ENCODE data around the gene TYK2. TPM values are rescaled to one million over a fixed set of nuclear protein-coding genes. Genes with fewer than 3 reads are reported as not detected.
"Not testable (repeated sequence)": the region's sequence is repeated elsewhere in the genome, so short reads cannot be mapped to it uniquely, and the experiment has no call there.

Gene TYK2
- total RNA-seq, 1 donor from 2014 or later: 115 TPM

DNA sequence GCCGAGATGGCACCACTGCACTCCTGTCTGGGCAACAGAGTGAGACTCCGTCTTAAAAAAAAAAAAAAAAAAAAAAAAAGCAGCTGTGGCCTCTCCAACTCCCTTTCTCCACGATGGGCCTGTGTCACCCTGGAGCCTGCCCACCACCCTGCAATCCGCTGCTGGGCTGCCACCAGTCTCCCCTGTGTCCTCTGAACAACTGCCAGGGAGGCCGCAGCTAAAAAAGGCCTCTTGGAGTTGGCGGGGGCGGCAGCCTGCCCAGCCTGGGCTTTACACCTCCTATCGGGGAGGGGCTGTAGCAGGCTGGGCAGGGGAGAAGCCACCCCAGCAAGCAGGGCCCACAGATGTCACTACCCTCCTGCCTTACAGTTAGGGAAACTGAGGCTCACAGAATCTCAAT lies 19.5 kb upstream of the TYK2 start:
- H3K9me3 ChIP-seq: no peaks in the 10 kb centered on the region
- DNase-seq (ENCODE audit: extremely low spot score in 2 of 2): no peak
- no peaks in the 10 kb centered on the region for H3K27me3 ChIP-seq
- H3K4me3 ChIP-seq: no peak overlapping the region
- intact Hi-C loops (cut with DNase I): loop anchor here (5.0 kb wide), 1 partner anchor 167 kb away; the partner anchor contains the start of genes CDKN2D and KRI1
- H3K4me1 ChIP-seq: peaks cover 49% of the 10 kb centered on the region
- no peak overlapping the region for H3K27ac ChIP-seq
- H3K36me3 ChIP-seq: peaks cover 0 to 8% of the 10 kb centered on the region in 2 donors
- TF ChIP-seq POLR2A (IDR thresholded peaks at IDR 0.05): no peak
- TF ChIP-seq, protein P1, sequence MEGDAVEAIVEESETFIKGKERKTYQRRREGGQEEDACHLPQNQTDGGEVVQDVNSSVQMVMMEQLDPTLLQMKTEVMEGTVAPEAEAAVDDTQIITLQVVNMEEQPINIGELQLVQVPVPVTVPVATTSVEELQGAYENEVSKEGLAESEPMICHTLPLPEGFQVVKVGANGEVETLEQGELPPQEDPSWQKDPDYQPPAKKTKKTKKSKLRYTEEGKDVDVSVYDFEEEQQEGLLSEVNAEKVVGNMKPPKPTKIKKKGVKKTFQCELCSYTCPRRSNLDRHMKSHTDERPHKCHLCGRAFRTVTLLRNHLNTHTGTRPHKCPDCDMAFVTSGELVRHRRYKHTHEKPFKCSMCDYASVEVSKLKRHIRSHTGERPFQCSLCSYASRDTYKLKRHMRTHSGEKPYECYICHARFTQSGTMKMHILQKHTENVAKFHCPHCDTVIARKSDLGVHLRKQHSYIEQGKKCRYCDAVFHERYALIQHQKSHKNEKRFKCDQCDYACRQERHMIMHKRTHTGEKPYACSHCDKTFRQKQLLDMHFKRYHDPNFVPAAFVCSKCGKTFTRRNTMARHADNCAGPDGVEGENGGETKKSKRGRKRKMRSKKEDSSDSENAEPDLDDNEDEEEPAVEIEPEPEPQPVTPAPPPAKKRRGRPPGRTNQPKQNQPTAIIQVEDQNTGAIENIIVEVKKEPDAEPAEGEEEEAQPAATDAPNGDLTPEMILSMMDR (IDR thresholded peaks at IDR 0.05): no peak

DNA sequence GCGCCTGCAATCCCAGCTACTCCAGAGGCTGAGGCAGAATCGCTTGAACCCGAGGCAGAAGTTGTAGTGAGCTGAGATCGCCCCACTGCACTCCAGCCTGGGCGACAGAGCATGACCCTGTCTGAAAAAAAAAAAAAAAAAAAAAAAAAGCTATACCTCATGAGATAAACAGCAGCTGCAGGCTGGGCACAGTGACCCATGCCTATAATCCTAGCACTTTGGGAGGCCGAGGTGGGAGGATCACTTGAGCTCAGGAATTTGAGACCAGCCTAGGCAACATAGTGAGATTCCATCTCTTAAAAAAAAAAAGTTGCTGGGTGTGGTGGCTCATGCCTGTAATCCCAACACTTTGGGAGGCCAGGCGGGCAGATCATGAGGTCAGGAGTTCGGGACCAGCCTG lies 19.0 kb upstream of the TYK2 start:
- Histone ChIP-seq H3K4me1 (peaks cover 43% of the 10 kb centered on the region), H3K36me3 (peaks cover 0 to 13% of the 10 kb centered on the region in 2 donors)
- H3K27me3 ChIP-seq; DNase-seq (ENCODE audit: extremely low spot score in 2 of 2); H3K27ac ChIP-seq; H3K9me3 ChIP-seq; intact Hi-C loops (cut with DNase I); H3K4me3 ChIP-seq: not testable (repeated sequence)

DNA sequence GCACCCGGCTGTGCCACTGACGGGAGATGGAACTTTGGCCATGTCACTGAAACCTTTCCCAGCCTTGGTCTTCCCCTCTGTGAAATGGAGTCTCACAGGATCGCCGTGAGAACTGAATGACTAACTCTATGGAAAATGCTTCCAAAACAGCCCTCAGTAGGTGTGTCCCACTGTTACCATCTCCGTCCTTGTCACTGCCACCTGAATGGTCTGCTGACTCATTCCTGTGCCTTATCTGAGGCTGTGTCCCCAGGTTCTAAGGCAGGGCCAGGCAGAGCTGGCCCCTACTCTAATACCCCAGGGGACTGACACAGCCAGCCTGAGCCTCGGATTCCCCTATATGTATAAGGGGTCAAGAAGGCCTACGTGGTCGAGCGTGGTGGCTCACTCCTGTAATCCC lies 18.4 kb upstream of the TYK2 start:
- H3K27me3 ChIP-seq: no peaks in the 10 kb centered on the region
- H3K27ac ChIP-seq: no peak overlapping the region
- H3K36me3 ChIP-seq: peaks cover 0 to 18% of the 10 kb centered on the region in 2 donors
- no peaks in the 10 kb centered on the region for H3K9me3 ChIP-seq
- intact Hi-C loops (cut with DNase I): no loop called here
- no peak for DNase-seq (ENCODE audit: extremely low spot score in 2 of 2)
- peaks cover 38% of the 10 kb centered on the region for H3K4me1 ChIP-seq
- TF ChIP-seq, protein P1 (IDR thresholded peaks at IDR 0.05): no peak
- TF ChIP-seq POLR2A (IDR thresholded peaks at IDR 0.05) (no peak), POLR2AphosphoS5 (IDR thresholded peaks at IDR 0.05; ENCODE audit: insufficient read depth in 1 of 2, low read depth in 1 of 2) (no peak)
- H3K4me3 ChIP-seq: no peak overlapping the region

DNA sequence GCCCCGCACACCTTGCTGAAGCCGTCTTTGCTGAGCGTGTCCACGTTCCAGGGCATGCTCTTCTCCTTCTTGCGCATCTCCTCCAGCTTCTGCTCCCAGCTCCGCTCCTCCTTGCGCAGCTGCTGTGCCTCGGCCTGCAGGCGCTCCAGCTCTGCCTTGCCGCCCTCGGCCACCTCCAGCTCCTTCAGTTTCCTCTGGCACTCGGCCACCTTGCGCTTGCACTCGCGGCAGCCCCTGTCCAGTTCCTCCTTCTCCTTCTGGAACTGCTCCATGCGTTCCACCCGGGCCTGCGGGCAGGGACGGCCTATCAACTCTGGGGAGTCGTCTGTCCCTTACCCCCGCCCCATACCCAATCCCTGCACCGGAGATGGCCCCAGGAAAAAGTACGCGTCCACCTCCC lies 15.5 kb upstream of the TYK2 start:
- intact Hi-C loops (cut with DNase I): no loop called here
- Histone ChIP-seq H3K9me3 (no peaks in the 10 kb centered on the region), H3K4me3 (no peak overlapping the region), H3K27me3 (no peaks in the 10 kb centered on the region), H3K4me1 (peaks cover 16% of the 10 kb centered on the region), H3K27ac (no peak overlapping the region), H3K36me3 (peaks cover 0 to 43% of the 10 kb centered on the region in 2 donors)
- TF ChIP-seq, protein P1 (IDR thresholded peaks at IDR 0.05): no peak
- TF ChIP-seq POLR2AphosphoS5 (IDR thresholded peaks at IDR 0.05; ENCODE audit: insufficient read depth in 1 of 2, low read depth in 1 of 2) (no peak), POLR2A (IDR thresholded peaks at IDR 0.05) (no peak)
- no peak for DNase-seq (ENCODE audit: extremely low spot score in 2 of 2)

DNA sequence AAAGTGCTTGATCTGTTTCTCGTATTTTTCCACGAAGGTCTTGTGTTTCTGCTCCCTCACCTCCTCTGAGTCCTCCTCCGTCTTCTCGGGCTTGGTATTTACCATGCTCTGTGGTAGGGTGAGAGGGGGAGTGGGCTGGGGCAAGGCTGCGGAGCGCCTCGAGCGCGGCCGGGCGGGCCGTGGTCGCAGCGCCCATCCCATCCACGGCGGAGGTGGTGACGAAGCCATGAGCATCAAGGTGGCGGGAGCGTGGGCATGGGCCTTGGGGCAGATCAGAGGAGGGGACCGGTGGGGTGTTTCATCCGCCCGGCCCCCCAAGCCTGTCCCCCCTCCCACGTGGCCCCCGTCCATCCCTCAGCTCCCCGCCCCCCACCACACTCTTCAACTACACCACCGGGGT lies 15.1 kb upstream of the TYK2 start:
- Histone ChIP-seq H3K4me1 (peaks cover 11% of the 10 kb centered on the region), H3K27me3 (no peaks in the 10 kb centered on the region), H3K36me3 (peaks cover 0 to 45% of the 10 kb centered on the region in 2 donors), H3K9me3 (no peaks in the 10 kb centered on the region), H3K27ac (no peak overlapping the region), H3K4me3 (no peak overlapping the region)
- no peak for DNase-seq (ENCODE audit: extremely low spot score in 2 of 2)
- TF ChIP-seq POLR2A (IDR thresholded peaks at IDR 0.05): no peak
- intact Hi-C loops (cut with DNase I): no loop called here

DNA sequence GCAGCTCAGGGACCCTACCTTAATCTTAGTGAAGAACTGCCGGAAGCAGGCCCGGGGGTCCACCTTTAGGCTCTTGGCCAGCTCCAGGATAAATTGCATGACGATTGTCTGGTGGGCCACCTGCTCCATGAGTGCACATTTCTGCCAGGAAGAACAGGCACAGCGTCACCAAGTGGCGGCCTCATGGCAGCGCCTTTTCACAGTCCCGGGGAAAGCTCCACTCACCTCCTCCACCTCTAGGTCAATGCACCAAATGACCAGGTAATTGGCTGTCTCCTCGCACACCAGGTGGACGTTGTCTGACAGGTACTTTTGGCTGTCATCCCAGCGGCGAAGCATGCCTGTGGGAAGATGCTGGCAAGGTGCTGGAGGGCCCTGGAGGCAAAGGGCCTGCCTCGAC lies 14.6 kb upstream of the TYK2 start:
- TF ChIP-seq, protein P1 (IDR thresholded peaks at IDR 0.05): no peak
- TF ChIP-seq POLR2AphosphoS5 (IDR thresholded peaks at IDR 0.05; ENCODE audit: insufficient read depth in 1 of 2, low read depth in 1 of 2): no peak
- no peak for TF ChIP-seq POLR2A (IDR thresholded peaks at IDR 0.05)
- H3K4me3 ChIP-seq: no peak overlapping the region
- peaks cover 7% of the 10 kb centered on the region for H3K4me1 ChIP-seq
- H3K27me3 ChIP-seq: no peaks in the 10 kb centered on the region
- H3K36me3 ChIP-seq: peaks cover 0 to 45% of the 10 kb centered on the region in 2 donors
- intact Hi-C loops (cut with DNase I): no loop called here
- H3K27ac ChIP-seq: no peak overlapping the region
- no peak for DNase-seq (ENCODE audit: extremely low spot score in 2 of 2)
- no peaks in the 10 kb centered on the region for H3K9me3 ChIP-seq
